GM12865 (cell line): ENCODE measurements around the gene TMPRSS11F.

ENCODE experiments used
- DNase-seq: peaks from one replicate; pipeline ENCODE4 v3.0.0; 2010; ENCODE audit warnings: low read depth
- H3K4me3 ChIP-seq: 2 replicates; pipeline ENCODE4 v1.5.1; 2011; ENCODE audit warnings: mild to moderate bottlenecking, low read depth, low read length, control low read depth
- CTCF ChIP-seq: IDR thresholded peaks from 2 replicates; pipeline ENCODE4 v1.5.1; 2011; ENCODE audit warnings: low read length, control low read depth, low read depth, inconsistent platforms; ENCODE audit not compliant: insufficient read depth; ENCODE audit errors: missing control alignments

TMPRSS11F gene

GRCh38 chr4:68079928-68080327, 49.7 kb downstream of the TMPRSS11F start:
- no peak overlapping the region for H3K4me3 ChIP-seq
- TF ChIP-seq CTCF: no peak
- DNase-seq: no peak

GRCh38 chr4:68077737-68078136, 51.9 kb downstream of the TMPRSS11F start:
- no peak for DNase-seq
- no peak for TF ChIP-seq CTCF
- no peak overlapping the region for H3K4me3 ChIP-seq

- no peak for DNase-seq
- H3K4me3 ChIP-seq: no peak overlapping the region
- no peak for TF ChIP-seq CTCF
Measured at GRCh38 chr4:68077301-68077700, 52.4 kb downstream of the TMPRSS11F start.

GRCh38 chr4:68076194-68076593, 53.5 kb downstream of the TMPRSS11F start:
- DNase-seq: no peak
- no peak for TF ChIP-seq CTCF
- no peak overlapping the region for H3K4me3 ChIP-seq

- no peak for DNase-seq
- no peak for TF ChIP-seq CTCF
Measured at GRCh38 chr4:68074397-68074796, 55.3 kb downstream of the TMPRSS11F start.

GRCh38 chr4:68070302-68070701, 59.4 kb downstream of the TMPRSS11F start:
- DNase-seq: no peak
- H3K4me3 ChIP-seq: no peak overlapping the region
- TF ChIP-seq CTCF: no peak

More at GRCh38 chr4:68074397-68074796, 55.3 kb downstream of the TMPRSS11F start:
- no peak overlapping the region for H3K4me3 ChIP-seq

GRCh38 chr4:68062501-68062900, 67.2 kb downstream of the TMPRSS11F start:
- TF ChIP-seq CTCF: no peak
- H3K4me3 ChIP-seq: no peak overlapping the region
- no peak for DNase-seq
